ENCODE results near the gene RCAN1.
"Not testable (repeated sequence)": the region's sequence is repeated elsewhere in the genome, so short reads cannot be mapped to it uniquely, and the experiment has no call there.

The RCAN1 gene

DNA sequence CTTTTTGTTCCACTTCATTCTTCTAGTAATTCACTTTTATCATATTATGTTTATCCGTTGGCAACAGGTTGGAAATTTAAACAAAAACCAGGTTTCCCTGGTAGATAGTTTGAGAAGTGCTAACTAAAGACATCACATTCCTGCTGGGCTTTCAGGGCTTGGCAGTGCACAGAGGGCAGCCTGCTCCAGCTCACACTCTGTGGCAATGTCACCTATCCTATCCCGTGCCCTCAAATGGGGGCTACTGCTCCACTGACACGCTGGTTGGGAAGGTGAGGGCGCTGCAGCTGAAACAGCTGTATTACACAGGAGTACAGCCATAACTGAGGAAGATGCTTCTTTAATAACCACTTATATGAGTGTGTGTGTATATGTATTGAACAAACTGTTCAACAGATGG, 49.7 kb downstream of the RCAN1 start:
- Histone ChIP-seq H3K4me3 (ENCODE audit: low read depth, low read length) (no peak overlapping the region), H3K27me3 (ENCODE audit: control insufficient read depth, insufficient read depth, low read length) (no peaks in the 10 kb centered on the region), H3K9me3 (ENCODE audit: control insufficient read depth, insufficient read depth, low read length) (no peaks in the 10 kb centered on the region), H3K27ac (ENCODE audit: low read depth, low read length) (no peak overlapping the region), H3K4me1 (ENCODE audit: control insufficient read depth, insufficient read depth, low read length) (no peaks in the 10 kb centered on the region), H3K9ac (ENCODE audit: low read depth, low read length) (no peak overlapping the region), H3K36me3 (ENCODE audit: control insufficient read depth, insufficient read depth, low read length) (no peaks in the 10 kb centered on the region)

DNA sequence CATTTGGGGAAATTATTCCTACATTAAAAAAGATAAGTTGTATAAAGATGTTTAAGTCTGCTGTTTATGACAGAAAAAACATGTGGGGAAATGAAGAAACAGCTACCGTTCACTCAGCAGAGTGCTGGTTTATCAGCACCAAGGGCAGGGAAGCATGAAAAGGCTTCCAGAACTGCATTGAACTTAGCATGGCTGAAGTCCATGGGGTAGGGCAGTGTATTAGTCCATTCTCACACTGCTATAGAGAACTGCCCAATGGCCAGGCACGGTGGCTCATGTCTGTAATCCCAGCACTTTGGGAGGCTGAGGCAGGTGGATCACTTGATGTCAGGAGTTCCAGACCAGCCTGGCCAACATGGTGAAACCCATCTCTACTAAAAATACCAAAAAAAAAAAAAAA, 51.5 kb downstream of the RCAN1 start:
- H3K4me1 ChIP-seq (ENCODE audit: control insufficient read depth, insufficient read depth, low read length); H3K36me3 ChIP-seq (ENCODE audit: control insufficient read depth, insufficient read depth, low read length); H3K27ac ChIP-seq (ENCODE audit: low read depth, low read length); H3K27me3 ChIP-seq (ENCODE audit: control insufficient read depth, insufficient read depth, low read length); H3K9ac ChIP-seq (ENCODE audit: low read depth, low read length); H3K4me3 ChIP-seq (ENCODE audit: low read depth, low read length); H3K9me3 ChIP-seq (ENCODE audit: control insufficient read depth, insufficient read depth, low read length): not testable (repeated sequence)

DNA sequence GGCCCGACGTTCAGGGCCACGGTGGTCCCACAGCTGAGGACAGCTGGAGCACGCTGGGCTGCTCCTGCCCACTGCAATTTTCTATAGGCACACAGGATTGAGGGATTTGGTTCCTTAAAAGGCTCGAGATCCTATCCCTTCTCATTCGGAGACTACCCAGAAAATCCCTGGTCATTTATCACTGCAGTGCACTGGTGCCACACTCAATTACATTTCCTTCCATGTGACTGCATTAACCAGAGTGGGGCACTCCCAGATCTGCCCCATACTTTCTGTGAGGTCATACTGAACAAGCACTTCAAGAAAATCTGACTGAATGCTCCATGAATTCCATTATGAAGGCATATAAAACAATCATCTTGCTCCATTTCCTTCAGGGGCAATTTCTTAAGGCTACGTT, 53.1 kb downstream of the RCAN1 start:
- Histone ChIP-seq H3K4me3 (ENCODE audit: low read depth, low read length) (no peak overlapping the region), H3K9ac (ENCODE audit: low read depth, low read length) (no peak overlapping the region), H3K4me1 (ENCODE audit: control insufficient read depth, insufficient read depth, low read length) (no peaks in the 10 kb centered on the region), H3K36me3 (ENCODE audit: control insufficient read depth, insufficient read depth, low read length) (no peaks in the 10 kb centered on the region), H3K27ac (ENCODE audit: low read depth, low read length) (no peak overlapping the region), H3K27me3 (ENCODE audit: control insufficient read depth, insufficient read depth, low read length) (no peaks in the 10 kb centered on the region), H3K9me3 (ENCODE audit: control insufficient read depth, insufficient read depth, low read length) (no peaks in the 10 kb centered on the region)

DNA sequence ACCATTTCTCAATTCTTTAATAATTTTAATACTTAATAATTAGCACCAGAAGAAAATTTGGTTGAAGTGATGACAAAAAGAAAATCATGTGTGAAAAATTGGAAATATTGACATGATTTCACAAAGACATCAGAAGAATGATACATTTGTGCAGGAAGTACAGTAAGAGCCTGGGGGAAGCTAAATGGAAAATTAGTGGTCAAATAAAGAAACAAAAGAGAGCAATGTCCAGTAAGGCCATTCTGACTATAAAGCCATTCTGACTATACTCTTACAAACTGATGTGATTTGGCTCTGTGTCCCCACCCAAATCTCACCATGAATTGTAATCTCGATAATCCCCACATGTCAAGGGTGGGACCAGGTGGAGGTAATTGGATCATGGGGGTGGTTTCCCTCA, 54.3 kb downstream of the RCAN1 start:
- Histone ChIP-seq H3K4me1 (ENCODE audit: control insufficient read depth, insufficient read depth, low read length) (no peaks in the 10 kb centered on the region), H3K36me3 (ENCODE audit: control insufficient read depth, insufficient read depth, low read length) (no peaks in the 10 kb centered on the region), H3K4me3 (ENCODE audit: low read depth, low read length) (no peak overlapping the region), H3K27ac (ENCODE audit: low read depth, low read length) (no peak overlapping the region), H3K9me3 (ENCODE audit: control insufficient read depth, insufficient read depth, low read length) (no peaks in the 10 kb centered on the region), H3K9ac (ENCODE audit: low read depth, low read length) (no peak overlapping the region), H3K27me3 (ENCODE audit: control insufficient read depth, insufficient read depth, low read length) (no peaks in the 10 kb centered on the region)

DNA sequence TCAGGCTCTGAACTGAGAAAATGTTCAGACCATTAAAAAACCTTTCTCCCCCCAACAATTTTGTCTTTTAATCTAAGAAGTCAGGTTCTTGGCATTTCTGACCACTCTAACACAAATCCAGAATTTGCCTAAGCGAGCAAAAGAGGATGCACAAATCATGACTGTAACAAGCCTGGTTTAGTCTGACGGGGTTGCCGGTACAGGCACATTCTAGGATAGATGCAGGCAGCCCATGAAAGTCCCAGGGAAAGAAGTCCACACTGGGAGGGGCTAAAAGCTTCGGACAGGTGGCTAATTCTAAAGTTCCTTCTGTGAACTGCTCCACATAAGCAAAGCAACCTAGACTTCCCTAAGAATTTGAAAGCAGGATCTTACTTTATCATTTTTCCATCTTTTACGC, 54.9 kb downstream of the RCAN1 start:
- H3K36me3 ChIP-seq (ENCODE audit: control insufficient read depth, insufficient read depth, low read length), result no peaks in the 10 kb centered on the region
- H3K27me3 ChIP-seq (ENCODE audit: control insufficient read depth, insufficient read depth, low read length), result no peaks in the 10 kb centered on the region
- no peak overlapping the region for H3K27ac ChIP-seq (ENCODE audit: low read depth, low read length)
- H3K9ac ChIP-seq (ENCODE audit: low read depth, low read length), result no peak overlapping the region
- H3K4me3 ChIP-seq (ENCODE audit: low read depth, low read length), result no peak overlapping the region
- peaks cover 2% of the 10 kb centered on the region; the same call in 1 of the 2 replicates for H3K9me3 ChIP-seq (ENCODE audit: control insufficient read depth, insufficient read depth, low read length)
- H3K4me1 ChIP-seq (ENCODE audit: control insufficient read depth, insufficient read depth, low read length), result no peaks in the 10 kb centered on the region

DNA sequence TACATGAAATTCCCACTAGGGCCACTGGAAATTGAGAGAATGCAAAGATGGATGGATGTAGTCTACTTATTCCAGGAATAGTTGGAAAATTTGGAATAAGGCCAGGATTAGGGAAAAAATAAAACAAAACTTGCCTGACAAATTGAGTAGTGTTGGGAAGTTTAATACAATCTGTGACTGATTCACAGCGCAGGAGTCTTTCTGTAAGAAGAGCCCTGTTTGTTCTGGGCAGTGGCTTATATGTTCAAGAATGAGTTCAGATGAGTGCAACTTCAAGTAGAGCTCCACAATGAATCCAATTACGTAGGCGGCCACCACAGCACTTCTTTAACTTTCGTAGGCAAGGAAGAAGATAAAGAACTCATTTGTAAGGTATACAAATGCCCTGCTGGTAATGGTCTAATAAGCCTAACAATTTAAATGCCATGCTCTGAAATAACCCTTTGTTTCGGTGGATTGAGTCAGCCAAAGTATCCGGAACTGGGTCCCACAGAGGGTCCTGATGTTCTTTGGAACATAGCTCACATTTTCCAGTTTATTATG, 55.8 kb downstream of the RCAN1 start:
- Histone ChIP-seq H3K27ac (ENCODE audit: low read depth, low read length) (no peak overlapping the region), H3K27me3 (ENCODE audit: control insufficient read depth, insufficient read depth, low read length) (no peaks in the 10 kb centered on the region), H3K36me3 (ENCODE audit: control insufficient read depth, insufficient read depth, low read length) (no peaks in the 10 kb centered on the region), H3K4me3 (ENCODE audit: low read depth, low read length) (no peak overlapping the region), H3K4me1 (ENCODE audit: control insufficient read depth, insufficient read depth, low read length) (no peaks in the 10 kb centered on the region), H3K9me3 (ENCODE audit: control insufficient read depth, insufficient read depth, low read length) (peaks cover 5% of the 10 kb centered on the region; the same call in 1 of the 2 replicates), H3K9ac (ENCODE audit: low read depth, low read length) (no peak overlapping the region)

DNA sequence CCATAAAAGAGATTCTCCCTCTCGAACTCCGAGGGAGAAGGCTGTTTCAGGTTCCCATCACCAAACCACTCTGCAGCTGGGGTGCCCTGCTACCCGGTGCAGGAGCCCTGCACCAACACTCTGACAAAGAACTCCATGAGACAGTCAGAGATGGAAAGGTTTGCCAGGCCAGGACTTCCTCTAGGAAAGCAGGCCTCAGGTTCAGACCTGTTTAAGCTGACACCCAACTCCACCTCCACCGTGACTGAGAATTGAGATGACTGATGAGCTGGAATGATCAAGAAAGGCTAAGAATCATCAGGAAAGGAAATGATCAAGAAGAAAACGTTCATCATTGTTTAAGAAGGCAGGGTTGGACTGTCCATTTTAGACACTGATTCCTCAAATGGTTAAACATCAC, 56.7 kb downstream of the RCAN1 start:
- Histone ChIP-seq H3K9me3 (ENCODE audit: control insufficient read depth, insufficient read depth, low read length) (peaks cover 5% of the 10 kb centered on the region; the same call in 1 of the 2 replicates), H3K27ac (ENCODE audit: low read depth, low read length) (no peak overlapping the region), H3K9ac (ENCODE audit: low read depth, low read length) (no peak overlapping the region), H3K27me3 (ENCODE audit: control insufficient read depth, insufficient read depth, low read length) (no peaks in the 10 kb centered on the region), H3K36me3 (ENCODE audit: control insufficient read depth, insufficient read depth, low read length) (no peaks in the 10 kb centered on the region), H3K4me1 (ENCODE audit: control insufficient read depth, insufficient read depth, low read length) (no peaks in the 10 kb centered on the region), H3K4me3 (ENCODE audit: low read depth, low read length) (no peak overlapping the region)

DNA sequence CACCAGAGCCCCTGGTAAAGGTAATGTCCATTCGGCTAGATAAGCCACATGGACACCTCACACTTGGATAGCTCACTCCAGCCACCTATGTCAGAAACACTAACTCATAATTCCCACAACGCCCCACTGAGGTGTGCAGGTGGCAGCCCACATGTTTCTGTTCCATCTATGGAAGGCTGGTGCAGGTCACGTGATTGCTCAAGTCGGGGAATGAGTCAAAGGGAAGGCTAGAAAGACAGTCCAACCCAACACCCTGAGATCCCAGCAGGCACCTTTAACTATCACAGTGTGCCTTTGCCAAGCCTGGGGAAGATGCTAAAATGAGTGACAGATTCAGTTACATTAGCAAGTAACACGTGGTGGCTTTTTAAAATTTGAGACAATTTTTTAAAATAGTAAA, 57.7 kb downstream of the RCAN1 start:
- no peak overlapping the region for H3K9ac ChIP-seq (ENCODE audit: low read depth, low read length)
- no peaks in the 10 kb centered on the region for H3K36me3 ChIP-seq (ENCODE audit: control insufficient read depth, insufficient read depth, low read length)
- H3K27ac ChIP-seq (ENCODE audit: low read depth, low read length), result no peak overlapping the region
- no peaks in the 10 kb centered on the region for H3K27me3 ChIP-seq (ENCODE audit: control insufficient read depth, insufficient read depth, low read length)
- no peak overlapping the region for H3K4me3 ChIP-seq (ENCODE audit: low read depth, low read length)
- peaks cover 5% of the 10 kb centered on the region; the same call in 1 of the 2 replicates for H3K9me3 ChIP-seq (ENCODE audit: control insufficient read depth, insufficient read depth, low read length)
- peaks cover 5% of the 10 kb centered on the region; the same call in 1 of the 2 replicates for H3K4me1 ChIP-seq (ENCODE audit: control insufficient read depth, insufficient read depth, low read length)

DNA sequence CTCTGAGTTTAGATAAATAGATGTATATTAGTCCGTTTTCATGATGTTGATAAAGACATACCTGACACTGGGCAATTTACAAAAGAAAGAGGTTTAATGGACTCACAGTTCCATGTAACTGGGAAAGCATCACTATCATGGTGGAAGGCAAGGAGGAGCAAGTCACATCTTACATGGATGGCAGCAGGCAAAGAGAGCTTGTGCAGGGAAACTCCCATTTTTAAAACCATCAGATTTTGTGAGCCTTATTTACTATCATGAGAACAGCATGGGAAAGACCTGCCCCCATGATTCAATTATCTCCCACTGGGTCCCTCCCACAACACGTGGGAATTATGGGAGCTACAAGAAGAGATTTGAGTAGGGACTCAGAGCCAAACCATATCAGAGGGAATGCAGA, 60.2 kb downstream of the RCAN1 start:
- H3K4me3 ChIP-seq (ENCODE audit: low read depth, low read length); H3K27me3 ChIP-seq (ENCODE audit: control insufficient read depth, insufficient read depth, low read length); H3K4me1 ChIP-seq (ENCODE audit: control insufficient read depth, insufficient read depth, low read length); H3K9ac ChIP-seq (ENCODE audit: low read depth, low read length); H3K36me3 ChIP-seq (ENCODE audit: control insufficient read depth, insufficient read depth, low read length); H3K9me3 ChIP-seq (ENCODE audit: control insufficient read depth, insufficient read depth, low read length); H3K27ac ChIP-seq (ENCODE audit: low read depth, low read length): not testable (repeated sequence)

DNA sequence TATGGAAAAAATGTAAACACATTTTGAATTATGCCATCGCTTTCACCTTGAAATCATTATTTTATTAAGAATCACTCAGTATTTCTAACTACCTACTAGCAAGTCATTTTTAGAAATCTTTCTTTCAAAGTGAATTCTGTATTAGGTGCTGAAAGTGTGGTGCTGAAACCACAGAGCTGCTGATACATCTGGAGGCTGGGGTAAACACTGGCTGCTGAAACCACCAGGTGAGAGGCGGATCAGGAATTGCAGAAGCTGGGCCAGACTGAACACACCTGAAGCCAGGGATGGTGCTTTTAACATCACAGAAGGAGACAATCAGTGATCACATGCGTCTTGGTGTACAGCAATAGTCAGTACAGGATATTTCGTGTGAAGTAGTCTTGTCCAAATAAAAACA, 60.7 kb downstream of the RCAN1 start:
- H3K4me1 ChIP-seq (ENCODE audit: control insufficient read depth, insufficient read depth, low read length), result peaks cover 5% of the 10 kb centered on the region; the same call in 1 of the 2 replicates
- no peaks in the 10 kb centered on the region for H3K36me3 ChIP-seq (ENCODE audit: control insufficient read depth, insufficient read depth, low read length)
- H3K9me3 ChIP-seq (ENCODE audit: control insufficient read depth, insufficient read depth, low read length), result peaks cover 5% of the 10 kb centered on the region; the same call in 1 of the 2 replicates
- H3K9ac ChIP-seq (ENCODE audit: low read depth, low read length), result no peak overlapping the region
- no peaks in the 10 kb centered on the region for H3K27me3 ChIP-seq (ENCODE audit: control insufficient read depth, insufficient read depth, low read length)
- H3K27ac ChIP-seq (ENCODE audit: low read depth, low read length), result no peak overlapping the region
- H3K4me3 ChIP-seq (ENCODE audit: low read depth, low read length), result no peak overlapping the region

DNA sequence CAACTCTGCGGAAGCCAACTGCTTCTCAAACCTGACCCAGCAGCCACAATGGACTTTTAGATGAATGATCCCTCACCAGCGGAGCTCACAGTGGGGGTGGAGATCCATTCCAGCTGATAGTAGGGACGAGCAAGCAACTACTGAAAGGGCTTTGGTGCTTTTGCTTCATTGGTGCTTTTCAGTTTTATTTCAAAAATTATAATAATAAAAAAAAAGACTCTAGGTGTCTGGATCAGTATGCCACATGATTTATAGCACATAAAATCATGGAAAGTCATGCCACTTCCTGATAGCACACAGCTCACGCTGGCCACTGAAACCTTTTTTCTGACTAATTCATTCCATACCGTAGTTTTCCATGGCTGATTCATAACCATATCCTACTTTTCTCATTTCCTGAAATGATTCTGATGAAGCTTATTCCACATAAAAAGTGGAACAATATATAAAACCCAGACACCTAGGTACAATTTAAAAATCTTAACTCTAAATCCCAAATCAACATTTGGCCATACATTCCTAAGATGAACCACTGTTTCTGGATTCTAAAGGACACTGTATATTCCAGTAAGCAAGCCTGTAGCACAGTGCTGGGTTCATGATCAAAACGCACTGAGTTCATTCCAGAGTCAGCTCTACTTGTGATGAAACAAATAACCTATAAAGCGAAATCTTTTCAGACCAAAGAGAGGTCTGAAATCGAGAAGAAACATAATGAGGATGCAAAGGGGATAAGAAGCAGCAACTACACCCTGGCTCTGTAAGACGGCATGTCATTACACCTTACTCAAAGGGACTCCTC, 61.6 kb downstream of the RCAN1 start:
- Histone ChIP-seq H3K36me3 (ENCODE audit: control insufficient read depth, insufficient read depth, low read length) (no peaks in the 10 kb centered on the region), H3K4me1 (ENCODE audit: control insufficient read depth, insufficient read depth, low read length) (peaks cover 5% of the 10 kb centered on the region; the same call in 1 of the 2 replicates), H3K9ac (ENCODE audit: low read depth, low read length) (no peak overlapping the region), H3K27me3 (ENCODE audit: control insufficient read depth, insufficient read depth, low read length) (no peaks in the 10 kb centered on the region), H3K4me3 (ENCODE audit: low read depth, low read length) (no peak overlapping the region), H3K9me3 (ENCODE audit: control insufficient read depth, insufficient read depth, low read length) (peaks cover 5% of the 10 kb centered on the region; the same call in 1 of the 2 replicates), H3K27ac (ENCODE audit: low read depth, low read length) (no peak overlapping the region)

Measured in HUES48 (cell line).